Large intestine (tissue), 3 donors: ENCODE data around the gene B4GALNT1. TPM values are rescaled to one million over a fixed set of nuclear protein-coding genes. Genes with fewer than 3 reads are reported as not detected.
A peak's percentile ranks its signal among the peaks of the same experiment; 100 is the strongest.

Source experiments
- DNase-seq, 2 donors: peaks; one replicate each; pipeline versions ENCODE4 v3.0.0 to v3.0.0-alpha.2; 2013
- H3K27ac ChIP-seq: one replicate; pipeline ENCODE4 v1.5.1; 2013; ENCODE audit warnings: low read length
- H3K27me3 ChIP-seq: 2 replicates; pipeline ENCODE4 v1.6.1; 2013; ENCODE audit warnings: low read length; ENCODE audit not compliant: control insufficient read depth, insufficient read depth
- H3K36me3 ChIP-seq: 2 replicates; pipeline ENCODE4 v1.6.1; 2013; ENCODE audit warnings: low read length; ENCODE audit not compliant: control insufficient read depth, insufficient read depth
- H3K4me1 ChIP-seq: one replicate; pipeline ENCODE4 v1.6.1; 2013; ENCODE audit warnings: low read length; ENCODE audit not compliant: control insufficient read depth, insufficient read depth
- H3K4me3 ChIP-seq: one replicate; pipeline ENCODE4 v1.5.1; 2013; ENCODE audit warnings: low read length
- H3K9me3 ChIP-seq: one replicate; pipeline ENCODE4 v1.6.1; 2013; ENCODE audit warnings: mild to moderate bottlenecking, low read depth, low read length, moderate library complexity; ENCODE audit not compliant: control insufficient read depth
- WGBS: methylation state at CpG from one replicate; pipeline ENCODE4 v1.1.5; 2013; ENCODE audit warnings: low lambda C conversion rate; ENCODE audit not compliant: insufficient coverage; 5-methylcytosine and 5-hydroxymethylcytosine counted together
- polyA plus RNA-seq: library from polyadenylated mRNA; unstranded; fragments of 120-200 nt; gene quantifications from one replicate; pipeline ENCODE4 v1.2.1, GENCODE V29; 2013

B4GALNT1 gene
- polyA plus RNA-seq, 1 donor = 2.4 TPM

DNA sequence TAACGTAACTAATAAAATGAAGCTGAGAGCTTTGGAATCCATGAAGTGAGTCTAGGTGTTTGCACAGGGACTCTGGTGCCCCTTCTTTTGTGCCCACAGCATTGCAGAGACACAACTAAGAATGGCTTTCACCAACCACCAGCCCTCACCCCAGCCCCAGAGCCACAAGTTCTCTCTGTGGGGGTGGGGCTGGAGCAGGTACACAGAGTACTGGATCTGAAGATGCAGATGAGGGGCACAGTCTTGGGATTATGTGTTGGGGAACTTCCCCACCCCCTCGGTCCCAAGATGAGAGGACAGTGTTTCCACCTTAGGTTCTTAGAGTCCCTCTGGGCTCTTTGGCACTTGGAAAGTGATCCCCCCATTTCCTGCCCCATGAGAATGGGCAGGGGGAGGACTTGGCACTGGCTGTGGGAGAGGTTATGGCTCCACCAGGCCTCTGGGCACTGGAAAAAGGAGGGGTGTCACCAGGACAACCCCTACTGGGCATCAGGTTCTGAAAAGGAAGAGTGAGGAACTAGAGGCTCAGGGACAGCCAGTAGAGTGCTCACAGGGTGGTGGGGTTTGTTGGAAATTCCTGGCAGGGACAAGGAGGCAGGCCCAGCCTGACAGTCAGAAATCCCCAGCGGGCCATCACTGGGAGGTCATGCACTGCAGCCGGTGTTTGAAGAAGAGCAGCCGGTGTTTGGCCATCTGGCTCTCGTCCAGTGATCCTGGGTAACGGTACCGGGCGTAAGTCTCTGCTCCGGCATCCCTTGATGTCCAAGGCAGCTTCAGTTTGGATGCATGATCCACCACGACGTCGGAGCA is 6.7 kb downstream of the B4GALNT1 start:
- Histone ChIP-seq H3K36me3 (no peaks in the 10 kb centered on the region), H3K27ac (no peak overlapping the region), H3K4me1 (peaks cover 13% of the 10 kb centered on the region), H3K9me3 (peaks cover 12% of the 10 kb centered on the region), H3K4me3 (no peak overlapping the region), H3K27me3 (peaks cover 97% of the 10 kb centered on the region)
- no peak for DNase-seq
- no CpG with 5 or more reads among the region's 13 CpGs for WGBS

DNA sequence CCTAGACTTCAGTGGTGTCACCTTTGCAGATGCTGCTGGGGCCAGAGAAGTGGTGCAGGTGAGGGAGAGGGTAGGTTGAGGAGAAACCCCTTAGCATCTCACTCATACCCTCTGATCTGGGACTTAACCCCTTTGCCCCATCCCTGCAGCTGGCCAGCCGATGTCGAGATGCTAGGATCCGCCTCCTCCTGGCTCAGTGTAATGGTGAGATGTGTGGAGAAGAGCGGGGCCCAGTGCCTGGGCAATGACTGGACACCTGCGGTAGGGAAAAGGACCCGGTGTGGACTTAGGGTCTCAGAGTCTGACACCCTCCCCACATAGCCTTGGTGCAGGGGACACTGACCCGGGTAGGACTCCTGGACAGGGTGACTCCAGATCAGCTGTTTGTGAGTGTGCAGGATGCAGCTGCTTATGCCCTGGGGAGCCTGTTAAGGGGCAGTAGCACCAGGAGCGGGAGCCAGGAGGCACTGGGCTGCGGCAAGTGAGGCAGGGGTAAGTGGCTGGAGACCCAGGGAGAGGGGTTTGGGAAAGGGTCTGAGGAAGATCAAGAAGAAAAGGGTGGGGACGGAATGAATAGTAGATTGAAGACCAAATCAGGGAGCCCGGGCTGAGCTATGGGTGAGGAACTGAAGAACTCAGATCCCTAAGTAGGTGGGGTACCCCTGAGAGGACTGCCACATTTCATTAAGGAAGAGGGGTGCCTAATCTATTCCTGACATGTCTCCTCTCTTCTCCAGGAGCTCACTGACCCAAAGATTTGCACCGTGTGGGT is 7.6 kb downstream of the B4GALNT1 start:
- H3K4me1 ChIP-seq = peaks cover 19% of the 10 kb centered on the region

GRCh38 chr12:57624441-57625220 is 8.4 kb downstream of the B4GALNT1 start:
- Histone ChIP-seq H3K27me3 (peaks cover 97% of the 10 kb centered on the region), H3K9me3 (peaks cover 18% of the 10 kb centered on the region), H3K4me1 (peaks cover 21% of the 10 kb centered on the region), H3K27ac (no peak overlapping the region), H3K36me3 (no peaks in the 10 kb centered on the region), H3K4me3 (no peak overlapping the region)
- DNase-seq = no peak
- WGBS = no CpG with 5 or more reads among the region's 8 CpGs

More for the DNA sequence above, 7.6 kb downstream of the B4GALNT1 start:
- Histone ChIP-seq H3K4me3 (no peak overlapping the region), H3K36me3 (no peaks in the 10 kb centered on the region), H3K27ac (no peak overlapping the region), H3K27me3 (peaks cover 97% of the 10 kb centered on the region), H3K9me3 (peaks cover 18% of the 10 kb centered on the region)
- whole genome bisulfite sequencing = no CpG with 5 or more reads among the region's 12 CpGs
- DNase-seq = no peak

GRCh38 chr12:57623811-57624390 is 9.1 kb downstream of the B4GALNT1 start:
- Histone ChIP-seq H3K27ac (no peak overlapping the region), H3K9me3 (peaks cover 18% of the 10 kb centered on the region), H3K4me3 (no peak overlapping the region), H3K4me1 (peaks cover 24% of the 10 kb centered on the region), H3K36me3 (no peaks in the 10 kb centered on the region), H3K27me3 (peaks cover 99% of the 10 kb centered on the region)
- WGBS = no CpG with 5 or more reads among the region's 5 CpGs
- no peak for DNase-seq

- WGBS = 88% methylated on average over 1 of the region's 2 CpGs
- no peak for DNase-seq
- Histone ChIP-seq H3K36me3 (no peaks in the 10 kb centered on the region), H3K4me3 (no peak overlapping the region), H3K27me3 (peaks cover 99% of the 10 kb centered on the region), H3K9me3 (peaks cover 18% of the 10 kb centered on the region), H3K4me1 (peaks cover 24% of the 10 kb centered on the region), H3K27ac (no peak overlapping the region)
Measured at GRCh38 chr12:57623385-57623784, 9.6 kb downstream of the B4GALNT1 start.

DNA sequence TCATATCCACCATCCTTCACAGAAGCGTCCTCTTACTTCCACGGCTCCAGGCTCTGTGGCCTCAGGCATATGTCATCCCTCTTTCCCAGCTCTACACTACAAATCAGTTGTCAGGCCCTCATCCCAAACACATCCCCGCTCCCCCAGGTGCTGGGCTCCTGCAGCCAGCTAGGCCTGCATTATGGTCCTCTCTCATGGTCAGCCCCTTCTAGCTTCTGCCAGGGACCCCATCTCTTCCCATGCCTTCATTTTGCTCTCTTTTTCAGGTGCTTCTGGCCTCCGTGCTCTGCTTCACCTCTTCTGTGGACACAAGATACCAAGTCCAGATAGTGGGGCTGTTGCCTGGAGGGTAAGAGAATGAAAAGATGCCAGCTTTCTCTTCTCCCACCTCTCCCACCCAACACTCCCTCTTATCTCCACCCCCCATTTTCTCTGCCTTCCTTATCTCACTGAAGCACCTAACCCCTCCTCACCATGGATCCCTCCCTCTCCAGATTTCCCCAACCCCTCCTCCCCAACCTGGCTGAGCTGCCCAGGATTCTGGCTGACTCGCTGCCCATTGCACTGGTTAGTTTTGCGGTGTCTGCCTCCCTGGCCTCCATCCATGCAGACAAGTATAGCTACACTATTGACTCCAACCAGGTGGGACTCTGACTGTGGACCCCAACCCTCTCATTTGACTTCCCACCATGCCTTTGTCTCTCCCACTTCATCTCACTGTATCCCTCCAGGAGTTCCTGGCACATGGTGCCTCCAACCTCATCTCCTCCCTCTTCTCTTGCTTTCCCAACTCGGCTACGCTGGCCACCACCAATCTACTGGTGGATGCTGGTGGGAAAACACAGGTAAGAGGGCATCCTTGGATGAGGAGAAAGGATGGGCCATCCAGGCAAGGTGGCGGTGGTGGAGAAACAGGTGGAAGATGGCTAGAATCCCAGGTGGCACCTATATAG is 10.4 kb downstream of the B4GALNT1 start:
- 80% methylated on average over 1 of the region's 9 CpGs for whole genome bisulfite sequencing
- no peak for DNase-seq
- H3K27ac ChIP-seq = no peak overlapping the region
- no peak overlapping the region for H3K4me3 ChIP-seq
- H3K4me1 ChIP-seq = peaks cover 18% of the 10 kb centered on the region
- no peaks in the 10 kb centered on the region for H3K36me3 ChIP-seq
- peaks cover 13% of the 10 kb centered on the region for H3K9me3 ChIP-seq
- H3K27me3 ChIP-seq = peaks cover 99% of the 10 kb centered on the region

DNA sequence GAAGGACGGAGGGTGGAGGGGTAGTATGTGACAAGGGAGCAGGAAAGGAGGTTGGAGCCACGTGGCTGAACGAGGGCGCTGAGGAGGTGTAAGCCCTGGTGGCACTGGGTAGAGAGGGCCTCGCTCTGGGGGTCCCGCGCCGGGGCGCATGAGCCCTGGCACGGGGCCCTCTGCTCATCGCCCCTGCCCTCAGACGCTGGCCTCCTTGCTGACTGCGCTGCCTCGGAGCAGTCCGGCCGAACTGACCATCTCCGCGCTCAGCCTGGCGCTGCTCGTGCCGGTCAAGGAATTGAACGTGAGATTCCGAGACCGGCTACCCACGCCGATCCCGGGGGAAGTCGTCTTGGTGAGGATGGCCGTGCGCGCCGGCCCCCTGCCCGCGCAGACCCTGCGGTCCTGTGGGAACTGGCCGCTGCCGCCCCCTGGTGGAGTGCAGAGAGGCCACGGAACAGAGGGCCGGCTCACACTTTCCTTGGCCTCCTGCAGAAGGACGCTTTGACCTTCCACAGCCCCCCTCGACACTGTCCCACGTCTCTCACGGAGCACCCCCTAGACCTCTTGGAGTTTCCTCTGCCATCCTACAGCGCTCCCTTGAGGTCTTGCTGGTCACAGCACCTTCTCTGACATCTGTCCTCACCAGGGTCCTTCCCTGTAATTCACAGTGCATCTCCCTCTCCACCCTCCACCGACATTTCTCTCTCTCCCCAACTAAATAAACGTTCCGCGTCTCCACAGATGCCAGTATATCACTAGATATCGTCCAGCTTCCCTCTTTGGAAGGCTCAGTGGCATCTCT is 11.3 kb downstream of the B4GALNT1 start:
- Histone ChIP-seq H3K27me3 (peaks cover 97% of the 10 kb centered on the region), H3K27ac (no peak overlapping the region), H3K4me1 (peaks cover 15% of the 10 kb centered on the region), H3K36me3 (no peaks in the 10 kb centered on the region), H3K9me3 (peaks cover 10% of the 10 kb centered on the region), H3K4me3 (peak overlapping the region; percentile 35)
- WGBS = 4% methylated on average over 4 of the region's 49 CpGs
- DNase-seq = peak; percentile 42 to 48

DNA sequence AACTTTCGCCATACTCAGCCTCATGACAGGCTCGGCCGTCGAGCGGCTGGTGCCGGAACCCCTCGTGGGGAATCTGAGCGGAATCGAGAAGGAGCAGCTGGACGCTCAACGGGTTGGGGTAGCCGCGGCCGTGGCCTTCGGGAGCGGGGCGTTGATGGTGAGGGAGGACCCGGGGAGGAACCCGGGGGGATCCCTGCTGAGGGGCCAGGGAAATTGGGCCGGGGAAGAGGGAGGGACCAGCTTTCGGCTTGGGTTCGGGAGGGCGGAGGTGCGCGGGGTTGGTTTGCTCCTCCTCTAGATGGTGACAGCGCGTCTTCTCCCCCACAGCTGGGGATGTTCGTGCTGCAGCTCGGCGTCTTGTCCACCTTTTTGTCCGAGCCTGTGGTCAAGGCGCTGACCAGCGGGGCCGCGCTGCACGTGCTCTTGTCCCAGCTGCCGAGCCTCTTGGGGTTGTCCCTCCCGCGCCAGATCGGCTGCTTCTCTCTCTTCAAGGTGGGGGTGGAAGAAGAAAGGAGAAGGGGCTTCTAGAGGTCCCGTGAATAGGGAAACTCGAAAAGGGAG is 12.0 kb downstream of the B4GALNT1 start:
- DNase-seq = no peak
- 0% methylated on average over 1 of the region's 42 CpGs for WGBS

More for the DNA sequence above, 12.0 kb downstream of the B4GALNT1 start:
- Histone ChIP-seq H3K27ac (no peak overlapping the region), H3K36me3 (no peaks in the 10 kb centered on the region), H3K4me1 (peaks cover 15% of the 10 kb centered on the region), H3K27me3 (peaks cover 97% of the 10 kb centered on the region), H3K9me3 (peaks cover 10% of the 10 kb centered on the region), H3K4me3 (peak overlapping the region; percentile 35)
